Stomach (tissue), 9 donors: ENCODE measurements around the gene KCTD13. TPM values are rescaled to one million over a fixed set of nuclear protein-coding genes. Genes with fewer than 3 reads are reported as not detected.

ENCODE experiments used
- DNase-seq, 2 donors: peaks; one replicate each; pipeline versions ENCODE4 v3.0.0 to v3.0.0-alpha.2; 2013 to 2019
- H3K27ac ChIP-seq, 5 donors: fragments of 200-600 bp in 4 of 5; sonication (generic) in 4 of 5; one replicate each; pipeline ENCODE4 v1.5.1; 2013 to 2019; ENCODE audit warnings: mild to moderate bottlenecking in 1 of 5, moderate library complexity in 1 of 5
- H3K27me3 ChIP-seq, 3 donors: fragments of 200-600 bp; sonication (generic); one replicate each; pipeline ENCODE4 v1.5.1; 2017 to 2019; ENCODE audit warnings: mixed run types in 1 of 3
- H3K36me3 ChIP-seq, 4 donors: fragments of 200-600 bp; sonication (generic); 1 replicate in 3 of 4; 2 replicates in 1 of 4; pipeline ENCODE4 v1.5.1; 2016 to 2019
- H3K4me1 ChIP-seq, 4 donors: fragments of 200-600 bp; sonication (generic); one replicate each; pipeline ENCODE4 v1.5.1; 2016 to 2019
- H3K4me3 ChIP-seq, 4 donors: fragments of 200-600 bp; sonication (generic) in 3 of 4; one replicate each; pipeline ENCODE4 v1.5.1; 2016 to 2019; ENCODE audit warnings: mild to moderate bottlenecking in 1 of 4
- H3K9me3 ChIP-seq, 4 donors: fragments of 200-600 bp; sonication (generic); one replicate each; pipeline ENCODE4 v1.5.1; 2016 to 2019
- EP300 ChIP-seq: sonication (generic); formaldehyde crosslinking; IDR thresholded peaks from one replicate; pipeline ENCODE4 v1.6.1; 2017; ENCODE audit warnings: antibody characterized with exemption
- POLR2A ChIP-seq, 4 donors: fragments of 450-650 bp; IDR thresholded peaks; one replicate each; pipeline ENCODE4 v1.6.1; 2016; ENCODE audit warnings: antibody characterized with exemption in 4 of 4, control low read depth in 2 of 4, mild to moderate bottlenecking in 1 of 4, moderate library complexity in 1 of 4
- POLR2AphosphoS5 ChIP-seq, 3 donors: sonication (generic); formaldehyde crosslinking; IDR thresholded peaks; one replicate each; pipeline ENCODE4 v1.6.1; 2016; ENCODE audit warnings: antibody characterized with exemption in 3 of 3
- WGBS, 5 donors: extraction: QIAGEN DNeasy Blood & Tissue Kit in 3 of 5; methylation state at CpG; one replicate each; pipeline versions ENCODE4 v1.1.5 to v1.1.7; 2013 to 2018; 5-methylcytosine and 5-hydroxymethylcytosine counted together
- intact Hi-C: fragments of 100-400 bp; cut with DNase I; formaldehyde crosslinking; loops from one replicate; pipeline ENCODE4 v1.15.1; 2023; ENCODE audit warnings: low total_unique reads
- polyA plus RNA-seq, 3 donors: library from polyadenylated mRNA; stranded (reverse); fragments of 200-250 nt; gene quantifications; one replicate each; pipeline ENCODE4 v1.2.3, GENCODE V29; 2013
- total RNA-seq, 5 donors: library from RNA; depleted of rRNA; stranded (reverse); fragments of >200 nt; gene quantifications; one replicate each; pipeline versions ENCODE4 v1.1.0 to v1.2.3, GENCODE V29; 2014 to 2016
- TF ChIP-seq, protein P1 (sequence below), 7 experiments: fragments of 450-650 bp in 4 of 7; fragments of 200-600 bp in 3 of 7; sonication (generic) in 3 of 7; IDR thresholded peaks; one replicate each; pipeline ENCODE4 v1.5.1; 2016 to 2019; ENCODE audit warnings: antibody characterized with exemption in 7 of 7, control low read depth in 2 of 7, mild to moderate bottlenecking in 1 of 7
- donor health status: healthy with polysubstance abuse.
- donor health status: Bipolar disorder and iron deficiency.
- donor health status: healthy.

The KCTD13 gene
- total and polyA plus RNA-seq, 8 donors: 6.3 to 182 (median 22.1) TPM

- no peaks in the 10 kb centered on the region for H3K9me3 ChIP-seq
- intact Hi-C loops: no loop called here
- peaks cover 11 to 29% (median 17%) of the 10 kb centered on the region in 4 donors for H3K4me1 ChIP-seq
- WGBS, 5 donors: 75 to 84% (median 81%) methylated on average over 3 of the region's 3 CpGs
- H3K27ac ChIP-seq: no peak overlapping the region
- H3K27me3 ChIP-seq: no peaks in the 10 kb centered on the region
- no peak overlapping the region for H3K4me3 ChIP-seq
- peaks cover 4 to 70% (median 67%) of the 10 kb centered on the region in 4 donors for H3K36me3 ChIP-seq
- no peak for DNase-seq
- TF ChIP-seq EP300: no peak
- TF ChIP-seq, protein P1, sequence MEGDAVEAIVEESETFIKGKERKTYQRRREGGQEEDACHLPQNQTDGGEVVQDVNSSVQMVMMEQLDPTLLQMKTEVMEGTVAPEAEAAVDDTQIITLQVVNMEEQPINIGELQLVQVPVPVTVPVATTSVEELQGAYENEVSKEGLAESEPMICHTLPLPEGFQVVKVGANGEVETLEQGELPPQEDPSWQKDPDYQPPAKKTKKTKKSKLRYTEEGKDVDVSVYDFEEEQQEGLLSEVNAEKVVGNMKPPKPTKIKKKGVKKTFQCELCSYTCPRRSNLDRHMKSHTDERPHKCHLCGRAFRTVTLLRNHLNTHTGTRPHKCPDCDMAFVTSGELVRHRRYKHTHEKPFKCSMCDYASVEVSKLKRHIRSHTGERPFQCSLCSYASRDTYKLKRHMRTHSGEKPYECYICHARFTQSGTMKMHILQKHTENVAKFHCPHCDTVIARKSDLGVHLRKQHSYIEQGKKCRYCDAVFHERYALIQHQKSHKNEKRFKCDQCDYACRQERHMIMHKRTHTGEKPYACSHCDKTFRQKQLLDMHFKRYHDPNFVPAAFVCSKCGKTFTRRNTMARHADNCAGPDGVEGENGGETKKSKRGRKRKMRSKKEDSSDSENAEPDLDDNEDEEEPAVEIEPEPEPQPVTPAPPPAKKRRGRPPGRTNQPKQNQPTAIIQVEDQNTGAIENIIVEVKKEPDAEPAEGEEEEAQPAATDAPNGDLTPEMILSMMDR (IDR thresholded peaks at IDR 0.05): no peak
- TF ChIP-seq POLR2A (IDR thresholded peaks at IDR 0.05): no peak
- TF ChIP-seq POLR2AphosphoS5 (IDR thresholded peaks at IDR 0.05): no peak
Measured at GRCh38 chr16:29921034-29921385, 5.0 kb downstream of the KCTD13 start.

DNA sequence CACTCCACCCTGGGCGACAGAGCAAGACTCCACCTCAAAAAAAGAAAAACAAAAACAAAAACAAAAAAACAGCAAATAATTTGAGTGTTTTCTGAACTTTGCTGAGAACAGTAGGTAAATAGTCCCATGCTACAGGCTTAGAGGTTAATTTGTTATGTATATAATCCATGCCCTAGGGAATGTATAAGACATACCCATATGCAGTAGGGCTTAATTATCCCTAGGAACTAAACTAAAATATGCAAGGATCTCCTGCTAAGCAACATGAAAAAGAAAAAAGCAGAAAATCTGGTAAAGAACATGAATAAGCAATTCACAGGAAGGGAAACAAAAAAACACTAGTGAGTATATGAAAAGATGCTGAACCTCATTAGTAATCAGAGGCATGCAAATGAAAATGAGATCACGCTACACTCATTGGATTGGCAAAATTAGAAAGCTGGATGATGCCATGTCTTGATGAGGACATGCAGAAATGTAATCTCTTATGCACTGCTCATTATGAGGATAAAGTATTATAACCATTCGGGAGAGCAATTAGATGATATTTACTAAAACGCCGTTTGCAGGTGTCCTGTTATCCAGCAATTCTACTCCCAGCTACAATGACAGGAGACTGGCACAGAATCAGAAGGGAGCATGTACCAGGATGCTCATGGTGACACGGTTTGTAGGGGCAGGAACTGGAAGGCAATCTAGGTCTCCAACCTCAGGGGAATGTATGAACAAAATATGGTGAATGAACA lies 5.6 kb downstream of the KCTD13 start:
- Histone ChIP-seq H3K27ac (no peak overlapping the region), H3K27me3 (no peaks in the 10 kb centered on the region), H3K9me3 (no peaks in the 10 kb centered on the region), H3K4me1 (peaks cover 11 to 28% (median 15%) of the 10 kb centered on the region in 4 donors), H3K36me3 (peaks cover 4 to 70% (median 68%) of the 10 kb centered on the region in 4 donors), H3K4me3 (no peak overlapping the region)
- TF ChIP-seq POLR2AphosphoS5 (IDR thresholded peaks at IDR 0.05): no peak
- WGBS, 5 donors: 80 to 87% (median 85%) methylated on average over 6 of the region's 6 CpGs
- no peak for DNase-seq
- intact Hi-C loops: no loop called here

- Histone ChIP-seq H3K4me3 (no peak overlapping the region), H3K9me3 (no peaks in the 10 kb centered on the region), H3K36me3 (peaks cover 4 to 80% (median 74%) of the 10 kb centered on the region in 4 donors), H3K4me1 (peaks cover 0 to 5% (median 0%) of the 10 kb centered on the region in 4 donors), H3K27ac (no peak overlapping the region), H3K27me3 (no peaks in the 10 kb centered on the region)
- 89 to 100% (median 100%) methylated on average over 1 of the region's 1 CpG for WGBS, 5 donors
- TF ChIP-seq, protein P1 (IDR thresholded peaks at IDR 0.05): no peak
- TF ChIP-seq POLR2A (IDR thresholded peaks at IDR 0.05) (no peak), POLR2AphosphoS5 (IDR thresholded peaks at IDR 0.05) (no peak), EP300 (no peak)
- intact Hi-C loops: no loop called here
- no peak for DNase-seq
Measured at GRCh38 chr16:29916979-29917378, 9.0 kb downstream of the KCTD13 start.

DNA sequence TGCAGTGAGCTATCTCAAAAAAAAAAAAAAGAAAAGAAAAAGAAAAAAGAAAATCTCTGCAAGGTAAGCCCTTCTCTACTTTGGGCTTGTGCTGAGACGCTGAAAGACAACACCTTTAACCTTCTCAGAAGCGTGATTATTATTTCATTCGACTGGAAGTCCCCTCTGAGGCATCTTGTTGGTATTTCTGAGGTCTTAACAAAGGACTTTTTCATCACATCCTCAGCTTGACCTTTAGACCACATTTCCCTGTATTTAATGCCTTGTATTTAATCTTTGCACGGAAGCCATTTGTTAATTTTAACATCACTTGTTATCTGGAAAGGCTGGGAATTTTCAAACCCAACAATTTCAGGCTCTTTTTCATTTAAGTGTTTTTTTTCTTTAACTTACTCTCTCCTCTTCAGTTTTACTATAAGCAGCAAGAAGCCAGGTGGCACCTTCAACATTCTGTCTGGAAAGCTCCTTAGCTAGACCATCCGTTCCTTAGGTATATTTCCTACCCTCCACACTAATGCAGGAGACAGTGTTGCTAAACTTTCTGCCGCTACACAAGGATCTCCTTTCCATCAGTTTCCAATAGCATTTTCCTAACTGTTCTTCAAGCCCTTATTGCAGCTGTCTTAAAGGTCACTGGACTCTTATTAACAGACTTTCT lies 10.3 kb downstream of the KCTD13 start:
- H3K36me3 ChIP-seq: peaks cover 4 to 71% (median 63%) of the 10 kb centered on the region in 4 donors
- 58 to 68% (median 61%) methylated on average over 6 of the region's 6 CpGs for WGBS, 5 donors
- DNase-seq: no peak
- intact Hi-C loops: no loop called here
- no peak overlapping the region for H3K4me3 ChIP-seq
- H3K9me3 ChIP-seq: no peaks in the 10 kb centered on the region
- TF ChIP-seq, protein P1 (IDR thresholded peaks at IDR 0.05): no peak
- TF ChIP-seq EP300 (no peak), POLR2A (IDR thresholded peaks at IDR 0.05) (no peak), POLR2AphosphoS5 (IDR thresholded peaks at IDR 0.05) (no peak)
- no peaks in the 10 kb centered on the region for H3K27me3 ChIP-seq
- no peaks in the 10 kb centered on the region for H3K4me1 ChIP-seq
- no peak overlapping the region for H3K27ac ChIP-seq
